HL-60/S4 (cell line): ENCODE results near the gene SPC25.
"Not testable (repeated sequence)": the region's sequence is repeated elsewhere in the genome, so short reads cannot be mapped to it uniquely, and the experiment has no call there.

Source experiments
- in situ Hi-C: fragments of 300-500 bp; cut with MboI; formaldehyde crosslinking; loops from 2 replicates; pipeline ENCODE4 v1.14.3; 2022; ENCODE audit warnings: low sequenced_read_pairs

The SPC25 gene

GRCh38 chr2:168890006-168890782 is at the start of gene SPC25:
Gene SPC25, minus strand, starts transcription at chr2:168890430. Its CDS starts 911 bp downstream, at chr2:168889519.
- in situ Hi-C loops: no loop called here

DNA sequence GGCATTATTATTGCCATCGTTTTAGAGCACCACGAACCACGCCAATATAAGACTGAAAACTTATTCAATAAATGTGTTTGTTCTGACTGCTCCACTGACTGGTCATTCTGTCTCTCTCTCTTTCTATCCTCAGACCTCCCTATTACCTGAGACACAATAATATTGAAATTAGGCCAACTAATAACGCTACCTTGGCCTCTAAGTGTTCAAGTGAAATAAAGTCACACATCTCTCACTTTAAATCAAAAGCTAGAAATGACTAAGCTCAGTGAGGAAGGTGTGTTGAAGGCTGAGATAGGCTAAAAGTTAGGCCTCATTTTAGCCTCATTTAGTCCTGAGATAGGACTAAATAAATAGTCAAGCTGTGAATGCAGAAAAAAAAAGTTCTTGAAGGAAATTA is 49.7 kb upstream of the SPC25 start:
- in situ Hi-C loops: no loop called here

DNA sequence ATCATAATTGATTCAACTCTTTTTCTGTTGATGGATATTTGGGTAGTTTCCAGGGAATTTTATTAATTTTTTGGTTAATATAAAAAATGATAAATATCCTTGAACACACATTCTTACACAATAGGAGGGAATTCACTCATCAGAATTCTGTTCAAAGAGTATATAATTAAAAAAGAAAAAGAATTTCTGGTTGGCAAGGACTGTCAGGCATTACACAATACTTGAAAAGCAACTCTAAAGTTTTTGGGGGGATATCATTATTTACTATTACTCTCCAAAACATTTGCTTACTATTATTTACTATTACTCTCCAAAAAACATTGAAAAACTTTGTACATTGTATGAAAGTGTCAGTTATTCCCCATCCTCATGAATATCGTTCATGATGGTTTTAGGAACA is 48.8 kb upstream of the SPC25 start:
- in situ Hi-C loops: no loop called here

GRCh38 chr2:168935810-168936581 is 45.8 kb upstream of the SPC25 start:
- in situ Hi-C loops: no loop called here

- in situ Hi-C loops: no loop called here
Observed at GRCh38 chr2:168934826-168935225, 44.6 kb upstream of the SPC25 start.

- in situ Hi-C loops: not testable (repeated sequence)
Observed at GRCh38 chr2:168932174-168932573, 41.9 kb upstream of the SPC25 start.

- in situ Hi-C loops: no loop called here
Observed at GRCh38 chr2:168930242-168930641, 40.0 kb upstream of the SPC25 start.

GRCh38 chr2:168929031-168929430 is 38.8 kb upstream of the SPC25 start:
- in situ Hi-C loops: no loop called here

GRCh38 chr2:168928113-168928831 is 38.0 kb upstream of the SPC25 start:
- in situ Hi-C loops: no loop called here

GRCh38 chr2:168926621-168927386 is 36.6 kb upstream of the SPC25 start:
- in situ Hi-C loops: no loop called here

DNA sequence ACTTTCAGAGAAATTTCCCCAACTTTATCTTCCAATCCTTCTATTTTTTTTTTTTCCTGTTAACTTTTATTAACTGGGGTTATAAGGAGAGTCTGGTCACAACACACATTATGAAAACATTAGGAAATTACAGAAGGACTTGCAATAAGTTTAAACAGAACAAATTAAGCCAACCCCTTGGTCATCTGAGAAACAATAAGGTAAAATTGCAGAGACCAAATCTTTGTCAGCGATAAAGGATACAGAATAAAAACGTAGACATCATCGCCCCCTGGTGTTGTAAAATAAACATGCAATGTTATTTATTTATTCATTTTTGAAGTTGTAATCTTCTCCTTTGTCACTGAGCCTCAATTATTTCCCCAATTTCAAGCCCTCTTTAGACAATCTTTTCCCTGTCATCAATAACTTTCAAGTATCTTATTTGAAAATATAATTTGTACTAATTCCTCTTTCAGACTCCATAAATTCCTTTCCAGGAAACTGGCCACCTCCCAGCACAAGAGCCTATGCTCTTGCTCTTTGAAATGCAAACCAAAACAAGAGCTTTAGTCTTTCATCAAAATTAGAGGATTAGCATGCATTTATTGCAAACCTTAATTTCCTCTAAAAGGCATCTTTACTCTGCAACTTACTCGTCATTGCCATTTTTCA is 30.4 kb upstream of the SPC25 start:
- in situ Hi-C loops: no loop called here

DNA sequence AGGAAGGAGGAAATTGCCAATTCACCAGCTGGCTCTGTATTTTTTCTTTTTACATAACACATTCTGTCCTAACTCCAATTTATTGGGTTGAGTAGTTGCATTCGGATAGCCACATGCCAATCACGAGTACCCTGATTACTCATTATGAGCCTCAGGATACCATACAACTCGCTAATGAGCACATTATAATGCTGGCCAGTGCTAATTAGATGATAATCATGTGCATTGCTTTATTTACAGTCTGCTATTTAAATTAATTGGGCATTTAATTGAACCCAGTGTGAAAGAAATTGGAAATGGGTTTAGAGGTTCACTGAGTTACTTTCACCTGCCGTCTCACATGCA is 26.1 kb upstream of the SPC25 start:
- in situ Hi-C loops: loop anchor here (5.0 kb wide), 1 partner anchor 569 kb away; no protein-coding TSS in a partner anchor

DNA sequence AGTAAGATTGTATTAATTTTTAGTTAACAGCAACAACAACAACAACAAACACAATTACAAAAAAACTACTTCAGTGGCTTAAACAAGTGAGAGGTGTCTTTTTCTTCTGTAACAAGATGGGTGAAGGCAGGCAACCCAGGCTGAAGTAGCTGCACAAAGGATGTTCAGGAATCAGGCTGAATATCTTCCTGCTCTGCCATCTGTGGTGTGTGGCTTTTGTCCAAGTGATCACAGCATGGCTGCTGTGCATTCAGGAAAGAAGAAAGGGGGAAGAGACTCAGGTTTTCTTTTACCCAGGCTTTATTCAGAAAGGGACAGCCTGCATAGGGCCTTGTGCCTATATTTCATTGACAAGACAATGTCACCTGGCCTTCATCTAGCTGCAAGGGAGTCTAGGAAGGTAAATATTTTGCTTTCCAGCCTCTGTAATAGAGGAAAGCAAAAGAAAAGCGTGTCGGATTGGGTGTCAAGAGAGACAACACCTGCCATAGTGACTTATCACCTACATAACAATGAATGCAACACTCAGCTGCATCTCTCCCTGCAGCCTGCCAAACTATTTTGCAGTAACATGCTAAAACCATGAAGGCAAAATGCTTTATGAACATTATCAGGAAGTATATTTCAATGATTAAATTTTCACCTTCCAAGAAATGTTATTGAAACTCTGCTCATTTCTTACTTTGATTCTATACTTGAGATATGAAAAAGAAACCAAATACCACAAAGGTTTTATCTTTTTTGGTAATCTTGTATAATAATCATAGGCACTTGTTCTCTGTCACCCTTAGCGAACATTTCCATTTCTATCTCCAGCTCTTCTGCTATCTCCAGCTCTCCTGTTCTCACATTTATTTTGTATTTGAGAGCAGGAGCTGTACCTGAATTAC is 25.5 kb upstream of the SPC25 start:
- in situ Hi-C loops: loop anchor here (5.0 kb wide), 1 partner anchor 568 kb away; no protein-coding TSS in a partner anchor

GRCh38 chr2:168913495-168913894 is 23.3 kb upstream of the SPC25 start:
- in situ Hi-C loops: no loop called here

- in situ Hi-C loops: no loop called here
Observed at GRCh38 chr2:168912901-168913369, 22.7 kb upstream of the SPC25 start.

DNA sequence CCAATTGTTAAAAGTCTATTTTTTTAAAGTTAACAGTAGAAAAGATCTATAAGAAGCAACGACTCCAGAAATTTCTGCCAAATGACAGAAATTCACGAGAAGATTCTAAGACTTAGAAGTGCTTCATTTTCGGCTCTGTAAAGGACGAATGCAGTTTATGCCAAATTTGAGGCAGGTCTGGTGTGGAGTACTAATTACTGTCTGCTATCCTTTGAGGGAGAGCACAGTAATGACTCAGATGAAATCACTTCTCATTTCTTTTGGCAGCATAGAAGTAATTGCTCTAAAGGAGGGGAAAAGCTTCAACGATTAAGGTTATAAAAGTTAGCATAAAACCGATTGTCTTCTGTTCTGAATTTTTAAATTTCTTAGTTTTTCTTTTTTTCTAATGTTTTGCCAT is 22.2 kb upstream of the SPC25 start:
- in situ Hi-C loops: no loop called here

GRCh38 chr2:168910330-168910729 is 20.1 kb upstream of the SPC25 start:
- in situ Hi-C loops: no loop called here

- in situ Hi-C loops: no loop called here
Observed at GRCh38 chr2:168907940-168908662, 17.9 kb upstream of the SPC25 start.

- in situ Hi-C loops: no loop called here
Observed at GRCh38 chr2:168904358-168904757, 14.1 kb upstream of the SPC25 start.
